ENCODE measurements around the gene CLSTN2.
A peak's percentile ranks its signal among the peaks of the same experiment; 100 is the strongest.

Gene CLSTN2

DNA sequence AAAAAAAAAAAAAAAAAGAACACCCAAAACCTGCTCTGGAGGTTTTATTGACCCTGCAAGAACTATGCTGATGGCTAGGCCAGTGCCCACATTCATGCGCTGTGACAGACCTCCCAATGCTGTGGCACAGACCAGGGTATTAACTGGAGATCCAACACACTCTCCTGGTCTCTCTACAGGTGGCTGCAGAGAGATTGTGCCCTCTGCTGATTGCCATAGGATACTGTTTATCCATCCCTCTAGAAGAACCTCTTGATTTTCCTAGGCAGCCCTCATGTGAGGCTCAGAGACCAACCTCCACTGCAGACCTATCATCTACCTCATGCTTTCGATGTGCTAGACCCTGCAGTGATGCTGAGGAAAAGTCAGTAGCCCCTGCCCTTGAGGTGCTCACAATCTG lies 617.4 kb downstream of the CLSTN2 start:
- DNase-seq (ENCODE audit: low read depth), result no peak

- no peak for DNase-seq (ENCODE audit: low read depth)
These were observed 617.9 kb downstream of the CLSTN2 start for GRCh38 chr3:140552898-140553297.

DNA sequence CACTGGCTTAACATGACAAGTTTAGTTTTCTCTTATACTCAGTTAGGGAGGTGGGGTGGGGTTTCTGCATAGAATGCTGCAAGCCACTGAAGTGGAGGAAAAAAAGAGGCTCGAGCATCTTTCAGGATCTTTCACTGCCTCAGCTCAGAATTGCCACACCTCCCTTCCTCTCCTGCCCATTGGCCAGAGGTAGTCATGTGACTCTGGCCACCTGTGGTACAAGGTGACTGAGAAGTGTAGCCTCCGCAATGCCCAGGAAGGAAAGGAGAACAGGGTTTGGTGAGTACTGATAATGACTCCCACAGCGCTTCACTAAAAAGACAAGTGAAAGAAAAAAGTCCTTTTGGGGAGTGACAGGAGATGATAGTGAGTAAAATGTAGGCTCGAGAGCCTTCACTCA lies 618.6 kb downstream of the CLSTN2 start:
- no peak for DNase-seq (ENCODE audit: low read depth)

GRCh38 chr3:140555666-140556065 lies 620.7 kb downstream of the CLSTN2 start:
- DNase-seq (ENCODE audit: low read depth), result no peak

DNA sequence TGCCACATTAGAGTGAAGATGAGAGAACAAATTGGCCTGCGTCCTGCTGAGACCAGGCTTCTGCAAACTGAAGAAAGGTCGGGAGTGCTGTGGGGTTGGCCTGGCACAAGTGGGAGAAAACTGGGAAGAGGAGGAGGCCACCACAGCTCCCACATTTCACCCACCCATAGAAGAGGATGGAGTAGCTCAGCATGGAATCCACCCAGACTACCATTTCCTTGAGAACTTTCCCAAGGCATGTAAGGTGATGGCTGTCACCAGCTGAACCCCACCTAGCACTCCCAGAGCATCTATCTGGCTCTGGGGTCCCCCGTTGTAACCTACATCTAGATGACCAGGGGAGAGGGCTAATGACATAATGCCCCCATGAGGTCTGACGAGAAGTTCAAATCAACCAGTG lies 622.5 kb downstream of the CLSTN2 start:
- DNase-seq (ENCODE audit: low read depth), result no peak

DNA sequence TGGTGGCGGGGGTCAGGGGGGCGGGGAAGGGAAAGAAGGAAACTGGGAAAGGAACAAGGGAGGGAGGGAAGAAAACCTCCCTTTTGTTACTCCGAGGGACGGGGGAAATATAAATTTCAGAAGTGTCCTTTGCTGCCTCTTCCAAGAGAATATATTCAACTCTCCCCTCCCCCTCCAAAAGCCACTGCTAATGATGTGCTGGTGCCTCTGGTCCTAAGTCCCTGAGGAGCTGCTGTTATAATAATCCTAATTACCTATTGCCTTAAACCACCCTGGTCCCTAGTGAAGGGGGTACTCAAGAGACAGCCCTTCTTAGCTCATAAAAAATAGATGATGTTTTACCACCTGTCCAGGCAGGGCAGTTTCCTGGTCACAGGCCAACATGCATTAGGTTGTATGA lies 624.6 kb downstream of the CLSTN2 start:
- DNase-seq (ENCODE audit: low read depth), result no peak

DNA sequence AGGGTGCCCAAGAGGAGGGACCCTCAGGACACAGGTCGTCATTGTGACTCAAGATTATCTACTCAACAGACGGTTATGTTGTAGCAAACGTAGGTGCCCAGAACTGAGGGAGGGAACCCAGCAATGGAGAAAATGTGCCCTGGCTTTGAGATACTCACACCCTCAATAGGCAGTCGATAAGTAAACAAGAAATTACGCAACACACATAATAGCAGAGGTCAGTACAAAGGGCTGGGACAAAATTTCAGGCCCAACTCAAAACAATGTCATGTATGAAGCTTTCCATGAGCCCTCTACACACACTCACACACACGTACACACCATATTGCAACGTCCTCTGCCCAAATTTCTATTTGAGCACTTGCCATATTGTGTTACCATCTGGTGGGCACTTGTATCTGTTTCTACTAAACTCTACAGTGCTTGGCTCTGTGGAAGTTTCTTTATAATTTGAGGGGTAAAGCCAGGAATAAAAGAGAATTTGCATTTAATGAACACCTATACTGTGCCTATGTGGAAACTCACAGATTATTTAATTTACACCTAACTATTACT lies 628.3 kb downstream of the CLSTN2 start:
- DNase-seq (ENCODE audit: low read depth), result no peak

DNA sequence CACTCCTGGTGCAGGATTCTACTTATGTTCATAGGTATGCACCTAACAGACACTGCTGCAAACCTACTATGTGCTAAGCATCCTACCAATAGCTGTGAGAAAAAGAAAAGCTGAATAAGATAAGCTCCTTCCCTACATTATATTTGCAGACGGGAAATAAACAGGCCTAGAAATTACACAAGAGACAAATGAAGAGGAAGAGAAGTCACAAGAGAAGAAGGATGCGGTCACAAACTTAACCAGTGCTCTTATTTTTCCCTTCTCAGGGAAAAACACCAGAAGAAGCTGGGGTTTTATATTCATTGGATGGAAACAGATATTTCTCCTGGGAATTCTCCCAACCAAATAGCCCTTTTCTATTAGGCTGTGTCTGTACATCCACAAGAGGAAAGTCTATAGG lies 633.1 kb downstream of the CLSTN2 start:
- DNase-seq (ENCODE audit: low read depth), result no peak

DNA sequence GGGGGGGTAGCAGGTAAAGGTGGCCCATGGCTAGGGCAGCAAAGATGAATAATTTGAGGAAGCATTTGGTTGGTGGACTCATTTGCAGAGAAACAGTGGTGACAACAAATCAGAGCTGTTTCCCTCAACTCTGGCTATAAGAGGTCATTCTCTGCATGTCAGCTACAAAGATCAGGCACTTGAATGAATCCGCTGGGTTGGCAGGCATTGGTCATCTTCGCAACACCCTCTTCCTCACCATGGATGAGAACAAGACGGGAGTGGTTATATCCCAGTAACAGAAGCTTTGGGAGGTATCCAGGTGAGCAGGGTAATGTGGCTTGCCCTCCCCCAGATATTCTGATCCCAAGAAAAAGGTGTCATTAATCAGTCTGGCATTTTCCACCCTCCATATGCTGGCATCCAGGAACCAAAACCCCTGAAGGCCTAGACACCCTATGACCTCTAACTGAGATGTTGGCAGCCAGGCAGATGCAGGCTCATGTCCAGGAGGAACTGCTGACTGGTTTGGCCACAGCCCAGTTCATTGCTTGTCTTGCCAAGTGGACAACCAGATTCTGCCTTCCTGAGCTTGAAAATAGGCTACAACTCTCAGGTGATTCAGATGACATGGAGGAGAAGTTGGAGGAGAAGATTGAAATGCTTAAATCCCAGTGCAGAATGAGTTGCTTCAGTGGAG lies 634.0 kb downstream of the CLSTN2 start:
- DNase-seq (ENCODE audit: low read depth), result peak; percentile 34

GRCh38 chr3:140570602-140571001 lies 635.6 kb downstream of the CLSTN2 start:
- DNase-seq (ENCODE audit: low read depth), result no peak

- DNase-seq (ENCODE audit: low read depth), result no peak
These were observed 636.9 kb downstream of the CLSTN2 start for GRCh38 chr3:140571836-140572235.

DNA sequence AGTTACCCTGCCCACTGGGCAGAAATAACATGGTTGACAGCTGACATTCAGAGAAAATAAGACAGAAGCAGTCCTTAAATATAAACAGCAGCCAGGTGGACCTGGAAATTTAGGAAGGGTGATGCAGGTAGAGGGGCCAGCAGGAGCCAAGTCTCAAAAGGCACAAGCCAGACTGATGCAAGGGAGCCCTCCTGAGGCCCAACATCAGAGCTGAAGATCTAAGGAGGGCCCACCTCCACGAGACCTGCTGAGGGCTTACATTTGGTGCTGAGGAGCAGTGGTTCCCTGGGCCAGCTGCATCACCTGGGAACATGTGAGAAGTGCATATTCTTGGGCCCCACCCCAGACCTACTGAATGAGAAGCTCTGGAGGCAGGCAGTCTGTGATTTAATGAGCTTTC lies 637.3 kb downstream of the CLSTN2 start:
- DNase-seq (ENCODE audit: low read depth), result no peak

- DNase-seq (ENCODE audit: low read depth), result no peak
These were observed 638.0 kb downstream of the CLSTN2 start for GRCh38 chr3:140573011-140573410.

- no peak for DNase-seq (ENCODE audit: low read depth)
These were observed 639.4 kb downstream of the CLSTN2 start for GRCh38 chr3:140574375-140574774.

GRCh38 chr3:140576449-140576848 lies 641.5 kb downstream of the CLSTN2 start:
- DNase-seq (ENCODE audit: low read depth), result no peak

DNA sequence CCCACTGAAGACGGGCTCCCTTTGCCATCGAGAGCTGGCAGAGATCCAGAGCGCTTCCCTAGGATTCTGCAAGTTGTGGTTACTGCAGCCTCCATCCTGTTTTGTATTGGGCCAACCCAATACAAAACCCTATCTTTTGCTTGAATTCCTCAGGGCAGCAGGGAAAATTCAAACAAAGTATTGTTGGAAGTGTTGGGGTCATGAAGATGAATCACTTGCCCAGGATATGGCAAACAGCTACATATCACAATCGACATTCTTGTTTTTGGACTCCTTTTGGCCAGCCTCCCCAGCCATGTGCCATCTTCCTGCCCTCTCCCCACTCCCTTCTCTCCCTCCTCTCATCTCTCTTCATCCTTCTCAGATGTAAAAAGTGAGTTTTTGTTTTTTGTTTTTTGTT lies 642.9 kb downstream of the CLSTN2 start:
- no peak for DNase-seq (ENCODE audit: low read depth)

DNA sequence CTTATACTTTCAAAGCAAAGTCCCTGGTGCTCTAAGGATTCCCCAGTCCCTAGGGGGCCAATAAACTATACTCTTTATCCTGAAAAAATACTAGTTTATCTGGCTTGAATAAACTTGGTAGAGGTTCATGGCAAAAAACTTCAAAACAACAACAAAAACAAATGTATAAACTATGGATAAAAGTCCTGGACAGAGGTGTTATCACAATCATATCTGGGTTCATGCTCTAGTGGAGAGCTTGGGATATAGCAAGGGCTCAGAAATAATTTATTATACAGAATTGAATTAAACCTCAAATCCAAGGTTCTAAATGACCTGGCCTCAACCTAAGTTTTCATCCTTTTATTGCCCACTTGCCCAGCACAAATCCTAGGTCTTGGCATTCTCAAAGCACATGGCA lies 644.3 kb downstream of the CLSTN2 start:
- no peak for DNase-seq (ENCODE audit: low read depth)

GRCh38 chr3:140580746-140581145 lies 645.8 kb downstream of the CLSTN2 start:
- no peak for DNase-seq (ENCODE audit: low read depth)

- DNase-seq (ENCODE audit: low read depth), result no peak
These were observed 649.6 kb downstream of the CLSTN2 start for GRCh38 chr3:140584549-140584948.

- DNase-seq (ENCODE audit: low read depth), result no peak
These were observed 650.8 kb downstream of the CLSTN2 start for GRCh38 chr3:140585828-140586227.

DNA sequence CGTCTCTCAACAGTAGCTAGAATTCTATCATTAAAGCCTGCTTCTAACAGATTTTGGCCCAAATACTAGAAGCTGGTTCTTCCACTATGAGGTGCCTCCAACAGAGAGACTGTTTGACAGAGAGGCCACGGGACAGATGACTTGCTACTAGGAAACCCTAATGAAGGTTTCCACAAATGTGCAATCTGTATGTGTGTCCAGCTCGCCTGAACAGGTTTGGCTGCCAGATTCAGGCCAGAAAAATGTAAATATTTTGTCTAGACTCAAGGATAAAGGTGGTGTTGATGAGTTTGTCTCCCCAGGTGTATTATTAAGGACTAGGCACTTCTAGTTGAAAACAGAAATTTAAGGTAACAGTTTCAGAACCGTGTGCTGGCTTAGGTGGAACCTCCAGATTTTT lies 651.3 kb downstream of the CLSTN2 start:
- DNase-seq (ENCODE audit: low read depth), result no peak

GRCh38 chr3:140588558-140588957 lies 653.6 kb downstream of the CLSTN2 start:
- DNase-seq (ENCODE audit: low read depth), result no peak

DNA sequence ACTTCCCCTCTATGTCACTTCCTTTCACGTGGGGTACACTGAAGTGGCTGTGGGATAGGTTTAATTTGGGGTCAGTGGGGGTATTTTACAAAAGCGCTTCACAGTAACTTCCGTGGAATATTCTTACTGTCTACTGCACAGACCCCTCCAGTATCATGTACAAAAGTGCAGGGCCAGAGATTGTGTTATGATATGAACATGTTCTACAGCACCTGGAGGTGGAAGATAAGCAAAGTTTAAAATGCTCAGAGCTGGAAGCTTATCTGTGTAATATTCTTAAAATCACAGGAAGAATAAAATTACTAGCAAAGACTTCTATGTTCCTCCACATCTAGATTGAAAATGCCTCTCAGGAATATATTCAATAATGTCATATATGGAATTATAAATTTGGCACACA lies 658.8 kb downstream of the CLSTN2 start:
- no peak for DNase-seq (ENCODE audit: low read depth)

DNA sequence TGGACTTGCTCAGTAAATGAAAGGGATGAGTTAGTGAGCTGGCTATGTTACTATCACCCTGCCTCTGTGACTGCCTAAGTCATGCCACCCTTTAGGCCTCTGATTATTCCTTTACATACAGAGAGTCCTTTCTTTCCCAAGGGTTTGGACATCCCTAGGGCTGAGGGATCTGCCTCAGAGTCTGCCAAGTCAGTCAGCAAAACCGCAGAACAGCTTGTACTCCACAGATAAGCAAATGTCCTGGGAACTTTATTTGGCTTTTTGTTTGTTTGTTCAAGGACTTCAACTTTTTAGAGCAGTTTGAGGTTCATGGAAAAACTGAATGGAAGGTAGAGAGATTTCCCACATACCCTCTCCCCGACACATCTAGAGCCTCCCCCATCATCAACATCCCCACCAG lies 660.3 kb downstream of the CLSTN2 start:
- DNase-seq (ENCODE audit: low read depth), result no peak

Data from stromal cell of bone marrow (primary cell).